Measurements from ENCODE around the gene VCAN. TPM values are rescaled to one million over a fixed set of nuclear protein-coding genes. Genes with fewer than 3 reads are reported as not detected.
"Not testable (repeated sequence)": the region's sequence is repeated elsewhere in the genome, so short reads cannot be mapped to it uniquely, and the experiment has no call there.

Gene VCAN
- total and polyA plus RNA-seq, 8 donors = 0.84 to 69.4 (median 2.0) TPM

DNA sequence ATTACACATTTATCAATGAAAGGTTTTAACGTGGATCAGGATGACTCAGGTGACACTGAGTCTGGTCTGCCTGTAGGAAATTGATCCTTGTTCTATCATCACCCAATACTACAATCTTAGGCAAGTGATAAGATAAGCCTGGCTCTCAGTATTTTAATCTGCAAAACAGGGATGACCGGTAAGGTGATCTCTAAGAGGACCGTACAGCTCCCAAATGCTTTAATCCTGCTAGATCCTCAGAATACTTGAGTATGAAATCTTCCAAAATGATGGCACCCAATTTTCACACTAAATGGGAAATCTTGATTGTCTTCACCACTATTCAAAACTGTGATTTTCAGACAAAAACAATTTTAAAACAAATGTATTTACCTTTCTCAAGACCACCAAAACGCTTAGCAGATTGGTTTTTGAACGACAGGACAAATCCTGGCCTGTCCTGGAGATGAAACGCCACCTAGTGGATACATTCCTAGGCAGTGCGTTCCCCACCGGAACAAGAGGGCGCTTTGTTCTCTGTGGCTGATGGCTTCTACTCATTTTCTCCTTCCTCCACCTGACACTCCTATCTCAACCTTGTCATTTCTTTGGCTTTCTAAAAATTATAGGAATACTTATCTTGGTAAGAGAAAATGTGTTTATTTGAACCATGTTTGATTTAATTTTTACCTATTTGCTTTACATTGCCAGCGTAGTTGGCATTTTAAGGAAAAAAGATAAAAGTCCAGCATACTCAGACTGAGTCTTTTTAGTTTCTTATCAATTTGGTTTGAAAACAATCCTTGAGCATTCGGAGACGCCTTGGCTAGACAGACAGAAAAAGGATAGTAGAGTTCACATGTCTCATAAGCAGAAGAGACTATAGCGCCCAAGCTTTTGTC lies 41.2 kb upstream of the VCAN start:
- Histone ChIP-seq H3K27ac (no peak overlapping the region), H3K4me1 (peaks cover 5 to 11% (median 6%) of the 10 kb centered on the region in 3 donors), H3K9me3 (no peaks in the 10 kb centered on the region), H3K27me3 (no peaks in the 10 kb centered on the region), H3K4me3 (no peak overlapping the region), H3K36me3 (no peaks in the 10 kb centered on the region)
- intact Hi-C loops (cut with DNase I) = no loop called here
- peak; percentile 95 to 98 (median 98) for ATAC-seq
- FAIRE-seq = peak; percentile 13
- WGBS, 2 donors = 16% methylated on average over 13 of the region's 13 CpGs
- TF ChIP-seq, protein P1, sequence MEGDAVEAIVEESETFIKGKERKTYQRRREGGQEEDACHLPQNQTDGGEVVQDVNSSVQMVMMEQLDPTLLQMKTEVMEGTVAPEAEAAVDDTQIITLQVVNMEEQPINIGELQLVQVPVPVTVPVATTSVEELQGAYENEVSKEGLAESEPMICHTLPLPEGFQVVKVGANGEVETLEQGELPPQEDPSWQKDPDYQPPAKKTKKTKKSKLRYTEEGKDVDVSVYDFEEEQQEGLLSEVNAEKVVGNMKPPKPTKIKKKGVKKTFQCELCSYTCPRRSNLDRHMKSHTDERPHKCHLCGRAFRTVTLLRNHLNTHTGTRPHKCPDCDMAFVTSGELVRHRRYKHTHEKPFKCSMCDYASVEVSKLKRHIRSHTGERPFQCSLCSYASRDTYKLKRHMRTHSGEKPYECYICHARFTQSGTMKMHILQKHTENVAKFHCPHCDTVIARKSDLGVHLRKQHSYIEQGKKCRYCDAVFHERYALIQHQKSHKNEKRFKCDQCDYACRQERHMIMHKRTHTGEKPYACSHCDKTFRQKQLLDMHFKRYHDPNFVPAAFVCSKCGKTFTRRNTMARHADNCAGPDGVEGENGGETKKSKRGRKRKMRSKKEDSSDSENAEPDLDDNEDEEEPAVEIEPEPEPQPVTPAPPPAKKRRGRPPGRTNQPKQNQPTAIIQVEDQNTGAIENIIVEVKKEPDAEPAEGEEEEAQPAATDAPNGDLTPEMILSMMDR (IDR thresholded peaks at IDR 0.05) = peak; percentile 76 to 90 (median 82)
- peak in 5 of 6 donors; percentile 44 to 63 (median 51) for DNase-seq

DNA sequence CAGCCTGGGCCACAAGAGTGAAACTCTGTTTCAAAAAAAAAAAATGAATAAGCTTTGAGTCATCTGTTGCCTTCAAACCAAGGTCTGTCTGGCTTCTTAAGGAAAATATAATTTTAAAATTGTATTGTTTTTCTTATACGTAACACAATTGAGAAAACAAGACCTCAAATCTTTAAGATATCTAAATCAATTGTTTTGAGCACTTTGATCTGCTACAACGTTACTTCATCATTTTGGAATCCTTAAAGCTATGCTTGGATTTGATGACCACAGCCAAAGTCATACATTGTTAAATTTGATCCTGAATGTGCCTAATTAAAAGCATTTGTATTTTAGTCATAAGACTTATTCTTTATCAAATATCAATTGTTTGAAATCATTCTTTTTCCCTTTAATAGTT lies 37.7 kb upstream of the VCAN start:
- peaks cover 0 to 3% (median 0%) of the 10 kb centered on the region in 3 donors for H3K4me1 ChIP-seq
- H3K9me3 ChIP-seq = no peaks in the 10 kb centered on the region
- ATAC-seq (no peak), DNase-seq (no peak), FAIRE-seq (no peak)
- H3K27me3 ChIP-seq = no peaks in the 10 kb centered on the region
- intact Hi-C loops (cut with DNase I) = no loop called here
- TF ChIP-seq, protein P1 (IDR thresholded peaks at IDR 0.05) = no peak
- H3K27ac ChIP-seq = no peak overlapping the region
- WGBS, 2 donors = 47 to 92% methylated on average over 2 of the region's 2 CpGs
- no peak overlapping the region for H3K4me3 ChIP-seq
- H3K36me3 ChIP-seq = no peaks in the 10 kb centered on the region

DNA sequence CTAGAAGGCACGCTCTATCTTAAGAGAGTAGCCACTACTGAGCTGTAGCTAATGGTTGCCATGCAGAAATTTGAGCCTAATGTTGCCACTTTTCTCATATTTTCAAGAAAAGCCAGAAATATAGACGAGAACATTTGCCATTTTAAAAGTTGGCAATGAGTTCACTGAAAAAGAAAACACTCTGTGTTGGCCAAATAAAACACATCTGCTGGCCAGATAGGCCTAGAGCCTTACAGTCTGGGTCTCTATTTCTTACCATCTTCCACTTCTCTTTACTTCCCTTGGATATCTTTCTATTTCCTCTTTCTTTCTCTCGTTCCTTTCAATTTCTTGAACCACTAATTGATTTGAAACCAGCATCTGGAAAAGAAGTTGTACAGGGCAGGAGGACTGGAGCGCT lies 36.6 kb upstream of the VCAN start:
- intact Hi-C loops (cut with DNase I) = no loop called here
- ATAC-seq = no peak
- FAIRE-seq = no peak
- 56 to 69% methylated on average over 4 of the region's 4 CpGs for WGBS, 2 donors
- TF ChIP-seq, protein P1 (IDR thresholded peaks at IDR 0.05) = no peak
- no peak for DNase-seq
- Histone ChIP-seq H3K4me3 (no peak overlapping the region), H3K36me3 (no peaks in the 10 kb centered on the region), H3K27me3 (no peaks in the 10 kb centered on the region), H3K4me1 (peaks cover 0 to 3% (median 0%) of the 10 kb centered on the region in 3 donors), H3K27ac (no peak overlapping the region), H3K9me3 (no peaks in the 10 kb centered on the region)

DNA sequence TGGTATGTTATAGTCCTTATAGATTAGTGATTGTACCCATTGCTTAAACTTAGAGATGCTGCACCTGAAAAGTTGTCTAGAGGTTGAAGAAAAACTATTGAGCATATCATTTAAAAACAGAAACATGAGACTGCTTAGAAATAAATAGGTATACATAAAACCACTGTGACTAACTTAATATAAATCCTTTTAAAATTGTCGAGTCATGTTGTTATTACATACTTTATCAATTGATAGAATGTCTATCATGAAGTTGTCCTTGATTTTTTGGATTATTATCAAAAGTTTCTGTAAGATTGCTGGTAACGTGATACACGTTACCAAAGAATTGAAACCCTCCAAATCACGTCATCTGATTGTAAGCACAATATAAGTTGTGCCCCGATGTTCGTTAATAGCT lies 35.3 kb upstream of the VCAN start:
- Histone ChIP-seq H3K27ac (no peak overlapping the region), H3K4me3 (no peak overlapping the region), H3K27me3 (no peaks in the 10 kb centered on the region), H3K9me3 (no peaks in the 10 kb centered on the region), H3K36me3 (no peaks in the 10 kb centered on the region), H3K4me1 (no peaks in the 10 kb centered on the region)
- WGBS, 2 donors = 87 to 90% methylated on average over 6 of the region's 6 CpGs
- FAIRE-seq (no peak), DNase-seq (no peak), ATAC-seq (no peak)
- TF ChIP-seq, protein P1 (IDR thresholded peaks at IDR 0.05) = no peak
- intact Hi-C loops (cut with DNase I) = no loop called here

DNA sequence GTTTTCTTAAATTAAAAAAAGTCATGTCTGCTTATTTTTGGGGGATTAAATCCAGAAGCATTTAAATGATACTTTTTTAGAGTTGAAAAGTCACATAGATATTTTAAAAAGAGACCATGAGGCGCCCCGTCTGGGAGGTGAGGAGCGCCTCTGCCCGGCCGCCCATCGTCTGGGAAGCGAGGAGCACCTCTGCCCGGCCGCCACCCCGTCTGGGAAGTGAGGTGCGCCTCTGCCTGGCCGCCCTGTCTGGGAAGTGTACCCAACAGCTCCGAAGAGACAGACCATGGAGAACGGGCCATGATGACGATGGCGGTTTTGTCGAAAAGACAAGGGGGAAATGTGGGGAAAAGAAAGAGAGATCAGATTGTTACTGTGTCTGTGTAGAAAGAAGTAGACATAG lies 33.8 kb upstream of the VCAN start:
- H3K9me3 ChIP-seq; ATAC-seq; H3K4me1 ChIP-seq; H3K4me3 ChIP-seq; intact Hi-C loops (cut with DNase I); FAIRE-seq; H3K36me3 ChIP-seq; H3K27ac ChIP-seq; DNase-seq; H3K27me3 ChIP-seq: not testable (repeated sequence)
- WGBS, 2 donors = 97% methylated on average over 17 of the region's 17 CpGs
